BJ (cell line): Measurements from ENCODE around the gene FSTL5. TPM values are rescaled to one million over a fixed set of nuclear protein-coding genes. Genes with fewer than 3 reads are reported as not detected.

Source experiments
- CTCF ChIA-PET: fragments of 350-600 bp; formaldehyde crosslinking; extraction: SDS; loops from one replicate; lab custom pipeline; 2021; ENCODE audit warnings: antibody characterized with exemption, inconsistent platforms; lab: Yijun Ruan, JAX
- POLR2A ChIA-PET: fragments of 300-600 bp; sonication (Branson Sonifier 250); formaldehyde crosslinking; extraction: SDS; loops from one replicate; lab custom pipeline; 2021; ENCODE audit warnings: antibody characterized with exemption; lab: Charles Lee
- DNase-seq: peaks from one replicate; pipeline ENCODE4 v3.0.0-alpha.2; 2011; ENCODE audit warnings: low read depth
- H3K27me3 ChIP-seq: 2 replicates; pipeline ENCODE4 v1.6.0; 2011; ENCODE audit warnings: low read length; ENCODE audit not compliant: control insufficient read depth, insufficient read depth
- H3K36me3 ChIP-seq: 2 replicates; pipeline ENCODE4 v1.5.1; 2011; ENCODE audit warnings: low read length; ENCODE audit not compliant: control insufficient read depth, insufficient read depth
- H3K4me3 ChIP-seq: 2 replicates; pipeline ENCODE4 v1.5.1; 2011; ENCODE audit warnings: low read depth, mild to moderate bottlenecking, control low read depth, low read length
- CTCF ChIP-seq: IDR thresholded peaks from 2 replicates; pipeline ENCODE4 v1.5.1; 2011; ENCODE audit warnings: low read depth, mild to moderate bottlenecking, control low read depth, inconsistent platforms, low read length, moderate library complexity; ENCODE audit not compliant: insufficient read depth
- polyA plus RNA-seq: library from polyadenylated mRNA; depleted of rRNA; stranded (reverse); fragments of >200 nt; gene quantifications from 2 replicates; pipeline ENCODE4 v1.2.3, GENCODE V29; 2011

The FSTL5 gene
- polyA plus RNA-seq, 1 experiment = not detected

GRCh38 chr4:161728929-161729328 lies 434.9 kb downstream of the FSTL5 start:
- TF ChIP-seq CTCF = no peak
- ChIA-PET POLR2A (no interaction called here), CTCF (interaction anchor here (1.0 kb wide), 1 partner anchor 36 kb away, joined by 3 read pairs; no protein-coding TSS in a partner anchor)
- Histone ChIP-seq H3K36me3 (no peaks in the 10 kb centered on the region), H3K27me3 (no peaks in the 10 kb centered on the region), H3K4me3 (no peak overlapping the region)
- no peak for DNase-seq

GRCh38 chr4:161721947-161722346 lies 441.9 kb downstream of the FSTL5 start:
- DNase-seq = no peak
- Histone ChIP-seq H3K27me3 (no peaks in the 10 kb centered on the region), H3K4me3 (no peak overlapping the region), H3K36me3 (no peaks in the 10 kb centered on the region)
- no peak for TF ChIP-seq CTCF
- ChIA-PET POLR2A (no interaction called here), CTCF (interaction anchor here (1.7 kb wide), 1 partner anchor 19 kb away, joined by 3 read pairs; no protein-coding TSS in a partner anchor)

GRCh38 chr4:161717084-161717483 lies 446.7 kb downstream of the FSTL5 start:
- no peaks in the 10 kb centered on the region for H3K27me3 ChIP-seq
- no peaks in the 10 kb centered on the region for H3K36me3 ChIP-seq
- H3K4me3 ChIP-seq = no peak overlapping the region
- no peak for TF ChIP-seq CTCF
- DNase-seq = no peak
- ChIA-PET CTCF (no interaction called here), POLR2A (no interaction called here)

- Histone ChIP-seq H3K27me3 (no peaks in the 10 kb centered on the region), H3K36me3 (no peaks in the 10 kb centered on the region), H3K4me3 (no peak overlapping the region)
- DNase-seq = no peak
- ChIA-PET CTCF (no interaction called here), POLR2A (no interaction called here)
- no peak for TF ChIP-seq CTCF
Measured at GRCh38 chr4:161714931-161715330, 448.9 kb downstream of the FSTL5 start.

GRCh38 chr4:161714022-161714751 lies 449.6 kb downstream of the FSTL5 start:
- Histone ChIP-seq H3K36me3 (no peaks in the 10 kb centered on the region), H3K27me3 (no peaks in the 10 kb centered on the region), H3K4me3 (no peak overlapping the region)
- TF ChIP-seq CTCF = no peak
- DNase-seq = peak; percentile 68
- CTCF ChIA-PET = no interaction called here
- POLR2A ChIA-PET = no interaction called here
